ENCODE measurements around the gene CMTM3.

GRCh38 chr16:66656547-66656946, 52.0 kb downstream of the CMTM3 start:
- TF ChIP-seq SRF (IDR thresholded peaks at IDR 0.05; ENCODE audit: low read depth), result no peak
- TF ChIP-seq MAX (IDR thresholded peaks at IDR 0.05), result no peak
- no peak for TF ChIP-seq CTCF (IDR thresholded peaks at IDR 0.05 in 2 of 3, conservative IDR thresholded peaks at IDR 0.05 in 1 of 3; ENCODE audit: borderline replicate concordance in 1 of 3, insufficient read depth in 1 of 3, low read depth in 2 of 3, low read length in 2 of 3)
- TF ChIP-seq CBX3 (IDR thresholded peaks at IDR 0.05; ENCODE audit: low read depth), result no peak
- no peak for TF ChIP-seq EZH2 (IDR thresholded peaks at IDR 0.05)
- no peak for TF ChIP-seq EZH2phosphoT487 (IDR thresholded peaks at IDR 0.05; ENCODE audit: borderline replicate concordance)
- TF ChIP-seq POLR2A (IDR thresholded peaks at IDR 0.05; ENCODE audit: borderline replicate concordance, extremely low read depth, insufficient read depth, insufficient read length), result no peak
- TF ChIP-seq SP1 (IDR thresholded peaks at IDR 0.05; ENCODE audit: low read depth), result no peak
- TF ChIP-seq REST (IDR thresholded peaks at IDR 0.05; ENCODE audit: low read depth), result no peak

All from HCT116 (cell line).